ENCODE data around the gene ARIH1.
"Not testable (repeated sequence)": the region's sequence is repeated elsewhere in the genome, so short reads cannot be mapped to it uniquely, and the experiment has no call there.

ARIH1 gene

GRCh38 chr15:72540606-72541237, 66.6 kb downstream of the ARIH1 start:
- DNase-seq, result no peak

- DNase-seq, result no peak
Measured at GRCh38 chr15:72541674-72542073, 67.5 kb downstream of the ARIH1 start.

GRCh38 chr15:72545156-72545555, 71.0 kb downstream of the ARIH1 start:
- no peak for DNase-seq

DNA sequence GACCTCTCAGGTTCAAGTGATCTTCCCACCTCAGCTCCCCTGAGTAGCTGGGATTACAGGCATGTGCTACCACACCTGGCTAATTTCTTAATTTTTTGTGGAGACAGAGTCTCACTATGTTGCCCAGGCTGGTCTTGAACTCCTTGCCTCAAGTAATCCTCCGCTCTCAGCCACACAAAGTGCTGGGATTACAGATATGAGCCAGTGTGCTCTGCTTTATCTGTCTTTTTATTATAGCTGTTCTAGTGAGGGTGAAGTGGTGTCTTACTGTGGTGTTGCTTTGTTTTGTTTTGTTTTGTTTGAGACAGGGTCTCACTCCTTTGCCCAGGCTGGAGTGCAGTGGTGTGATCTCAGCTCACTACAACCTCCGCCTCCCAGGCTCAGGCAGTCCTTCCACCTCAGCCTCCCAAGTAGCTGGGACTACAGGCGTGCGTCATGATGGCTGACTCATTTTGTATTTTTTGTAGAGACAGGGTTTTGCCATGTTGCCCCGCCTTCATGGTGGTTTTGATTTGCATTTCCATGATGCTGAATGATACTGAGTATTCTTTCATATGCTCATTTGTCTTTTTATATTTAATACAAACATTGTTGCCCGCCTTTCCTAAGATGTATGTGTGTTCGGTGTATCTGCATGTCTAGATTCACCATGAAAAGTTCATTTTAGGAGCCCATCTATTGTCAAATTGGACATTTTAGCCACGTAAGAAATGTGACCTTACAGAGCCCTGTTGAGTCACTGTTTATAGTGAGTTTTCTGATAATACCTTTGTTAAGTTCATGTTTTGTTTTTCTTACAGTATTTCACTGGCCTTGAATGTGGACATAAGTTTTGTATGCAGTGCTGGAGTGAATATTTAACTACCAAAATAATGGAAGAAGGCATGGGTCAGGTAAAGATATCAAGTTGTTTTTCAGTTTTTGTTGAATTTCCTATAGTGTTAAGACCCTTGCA, 80.6 kb downstream of the ARIH1 start:
- DNase-seq, result no peak

DNA sequence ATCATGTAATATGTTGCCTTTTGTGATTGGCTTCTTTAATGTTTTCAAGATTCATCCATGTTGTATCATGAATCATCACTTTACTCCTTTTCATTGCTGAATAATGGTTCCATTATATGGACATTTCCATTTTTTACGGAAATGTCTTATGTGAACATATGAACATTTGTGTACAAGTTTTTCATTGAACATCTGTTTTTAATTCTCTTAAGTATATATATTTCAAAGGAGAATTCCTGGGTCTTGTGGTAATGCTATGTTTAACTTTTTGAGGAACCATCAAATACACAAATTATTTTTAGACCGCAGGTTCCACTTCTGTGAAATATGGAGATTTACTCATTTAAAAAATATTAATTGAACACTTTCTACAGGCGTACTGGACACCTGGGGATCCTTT, 85.7 kb downstream of the ARIH1 start:
- DNase-seq, result no peak

DNA sequence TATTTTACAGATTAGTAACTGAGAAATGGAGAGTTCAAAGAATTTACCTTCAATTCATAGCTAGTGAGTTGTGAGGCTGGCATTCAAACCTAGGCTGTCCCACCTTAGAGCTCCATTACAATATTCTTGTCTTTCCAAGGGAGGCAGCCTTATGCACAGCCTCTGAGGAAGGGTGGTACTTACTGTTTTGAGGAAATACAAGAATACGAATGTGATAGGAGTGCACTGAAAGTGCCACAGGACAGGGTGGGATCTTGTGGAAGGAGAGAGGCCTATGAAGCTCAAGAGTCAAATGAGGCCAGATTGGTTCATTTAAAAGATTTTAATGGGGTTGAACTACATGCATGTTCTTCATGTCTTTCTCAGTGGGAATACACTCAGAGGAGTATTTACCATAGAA, 86.3 kb downstream of the ARIH1 start:
- DNase-seq, result no peak

DNA sequence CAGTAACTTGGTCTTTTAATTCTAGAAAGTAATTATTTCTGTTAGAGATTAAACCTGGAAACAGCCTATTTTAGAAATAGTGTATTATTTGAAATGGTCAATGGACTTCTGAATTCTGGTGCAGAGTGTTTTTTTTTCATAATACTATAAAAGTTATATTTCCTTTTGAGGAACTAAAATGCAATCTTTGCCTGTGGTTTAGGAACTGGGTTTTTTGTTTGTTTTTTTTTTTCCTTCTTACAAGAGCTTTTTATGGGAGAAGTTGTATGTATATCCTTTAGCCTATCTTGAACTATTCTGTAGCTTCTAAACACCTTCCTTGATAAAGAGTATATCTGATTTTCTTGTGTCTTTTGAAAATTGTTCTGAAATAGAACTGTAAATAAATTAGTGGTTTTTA, 88.3 kb downstream of the ARIH1 start:
- no peak for DNase-seq

DNA sequence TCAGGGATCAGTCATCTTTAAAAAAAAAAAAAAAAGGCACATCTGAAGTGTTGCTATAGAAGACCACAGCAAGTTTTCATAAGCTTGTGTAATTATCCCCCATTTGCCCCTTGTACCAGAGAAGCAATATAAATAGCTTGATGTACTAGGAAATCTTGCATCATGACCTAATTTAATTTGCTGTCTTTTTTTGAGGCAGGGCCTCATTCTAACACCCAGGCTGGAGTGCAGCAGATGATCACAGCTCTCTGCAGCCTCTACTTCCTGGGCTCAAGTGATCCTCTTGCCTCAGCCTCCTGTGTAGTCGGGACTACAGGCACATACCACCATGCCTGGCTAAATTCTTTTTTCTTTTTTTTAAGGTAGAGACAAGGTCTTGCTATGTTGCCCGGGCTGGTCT, 88.7 kb downstream of the ARIH1 start:
- no peak for DNase-seq

DNA sequence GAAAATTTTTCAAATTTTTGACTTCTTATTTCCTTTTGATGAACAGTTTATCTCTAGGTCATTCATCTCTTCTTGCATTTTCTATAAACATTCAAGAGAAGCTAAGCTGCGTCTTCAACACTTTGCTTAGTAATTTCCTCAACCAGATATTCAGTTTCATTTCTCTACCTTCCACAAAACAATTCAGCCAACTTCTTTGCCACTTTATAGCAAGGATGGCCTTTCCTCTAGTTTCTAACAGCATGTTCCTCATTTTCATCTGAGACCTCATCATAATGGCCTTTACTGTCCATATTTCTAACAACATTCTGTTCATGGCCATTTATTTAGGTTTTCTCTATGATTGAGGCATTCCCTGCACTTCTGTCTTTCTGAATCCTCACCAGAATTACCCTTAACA, 90.0 kb downstream of the ARIH1 start:
- no peak for DNase-seq

- DNase-seq, result no peak
Measured at GRCh38 chr15:72566973-72567372, 92.8 kb downstream of the ARIH1 start.

GRCh38 chr15:72570059-72570458, 95.9 kb downstream of the ARIH1 start:
- no peak for DNase-seq

DNA sequence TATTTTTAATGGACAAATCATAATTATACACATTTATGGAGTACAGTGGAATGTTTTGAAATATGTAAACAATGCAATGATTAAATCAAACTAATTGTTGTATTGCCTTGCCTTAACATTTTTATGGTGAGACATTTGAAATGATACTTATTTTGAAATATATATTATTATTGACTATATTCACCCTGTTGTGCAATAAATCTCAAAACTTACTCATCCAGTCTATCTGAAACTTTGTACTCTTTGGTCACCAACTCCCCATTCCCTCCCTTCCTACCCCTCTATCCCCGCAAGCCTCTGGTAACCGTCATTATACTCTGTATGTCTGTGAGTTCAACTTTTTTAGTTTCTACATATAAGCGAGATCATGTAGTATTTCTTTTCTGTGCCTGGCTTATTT, 105.7 kb downstream of the ARIH1 start:
- no peak for DNase-seq

DNA sequence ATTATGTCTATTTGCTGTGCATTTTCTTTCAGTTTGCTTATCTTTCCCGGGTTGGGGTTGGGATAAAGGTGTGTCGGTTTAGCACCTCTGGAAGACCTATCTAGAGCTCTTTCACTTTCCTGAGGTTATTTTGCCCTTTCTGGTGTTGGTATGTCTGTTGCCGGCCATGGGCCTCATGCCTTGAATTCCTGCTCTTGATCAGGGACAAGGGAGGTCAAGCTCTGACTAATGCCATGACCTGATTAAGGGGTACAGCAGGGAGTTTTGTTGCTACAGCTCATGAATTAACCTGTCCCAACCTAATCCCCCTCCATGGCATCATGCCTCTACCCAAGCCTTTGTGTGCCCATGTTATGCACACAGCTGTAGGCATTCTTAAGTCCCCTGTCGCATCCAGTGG, 109.9 kb downstream of the ARIH1 start:
- DNase-seq, result no peak

DNA sequence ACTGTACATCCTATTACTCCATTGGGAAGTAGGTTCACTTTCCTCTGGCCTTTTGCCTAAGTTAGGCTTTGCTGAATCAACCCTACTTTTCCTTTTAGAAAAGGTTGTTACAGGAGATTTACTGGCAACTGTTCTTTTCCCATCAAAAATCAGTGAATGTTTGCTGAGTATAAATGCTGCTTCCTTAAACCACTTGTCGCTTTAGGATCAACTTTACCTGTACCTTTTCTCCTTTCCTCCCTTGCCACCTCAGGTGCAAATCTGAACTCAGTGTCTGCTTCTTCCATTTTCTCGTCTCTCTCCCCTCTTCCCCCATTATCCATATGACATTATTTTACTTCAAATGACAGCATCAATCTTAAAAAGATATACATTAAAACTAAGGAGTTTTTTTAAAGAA, 110.9 kb downstream of the ARIH1 start:
- no peak for DNase-seq

DNA sequence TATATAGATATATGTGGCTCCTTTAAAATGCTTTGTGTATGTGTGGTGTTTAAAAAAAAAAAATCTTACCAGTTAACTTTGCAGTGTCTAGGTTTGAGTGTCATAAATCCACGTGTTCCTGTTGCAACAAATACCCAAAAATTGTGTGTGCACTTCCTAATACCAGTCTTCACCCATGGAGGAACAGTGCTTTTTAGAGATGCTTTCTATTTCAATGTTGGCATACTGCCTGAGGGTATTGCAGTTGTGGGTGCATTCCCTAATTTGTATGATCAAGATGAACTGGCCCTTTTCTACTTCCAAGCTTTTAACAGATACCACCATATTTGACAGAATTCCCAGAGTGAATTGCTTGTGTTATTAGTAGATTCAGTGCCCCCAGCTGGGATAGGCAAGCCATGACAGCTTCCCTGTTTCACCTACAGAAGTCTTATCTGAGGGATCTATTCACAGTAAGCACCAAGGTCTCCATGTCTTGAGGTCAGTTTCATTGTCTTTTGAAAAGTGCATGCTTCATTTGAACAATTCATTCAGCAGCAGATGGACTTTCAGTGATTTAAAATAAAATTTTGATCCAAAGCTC, 111.4 kb downstream of the ARIH1 start:
- no peak for DNase-seq

DNA sequence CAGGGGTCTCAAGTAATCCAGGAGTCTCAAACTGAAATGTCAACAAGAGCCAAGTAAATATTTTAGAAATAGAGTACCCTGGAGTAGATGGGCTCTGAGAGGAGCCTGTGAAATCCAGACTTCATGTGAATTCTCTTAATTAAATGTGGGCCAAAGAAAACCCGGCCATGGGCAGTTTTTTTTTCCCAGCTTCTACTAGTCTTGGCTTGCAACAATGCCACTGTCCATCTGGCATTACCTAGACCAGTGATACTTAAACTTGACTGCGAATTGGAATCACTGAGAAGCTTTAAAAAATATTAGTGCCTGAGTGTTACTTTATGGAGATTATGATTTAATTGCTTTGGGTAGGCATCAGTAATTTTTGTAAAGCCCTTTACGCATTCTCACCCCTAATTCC, 114.0 kb downstream of the ARIH1 start:
- no peak for DNase-seq

DNA sequence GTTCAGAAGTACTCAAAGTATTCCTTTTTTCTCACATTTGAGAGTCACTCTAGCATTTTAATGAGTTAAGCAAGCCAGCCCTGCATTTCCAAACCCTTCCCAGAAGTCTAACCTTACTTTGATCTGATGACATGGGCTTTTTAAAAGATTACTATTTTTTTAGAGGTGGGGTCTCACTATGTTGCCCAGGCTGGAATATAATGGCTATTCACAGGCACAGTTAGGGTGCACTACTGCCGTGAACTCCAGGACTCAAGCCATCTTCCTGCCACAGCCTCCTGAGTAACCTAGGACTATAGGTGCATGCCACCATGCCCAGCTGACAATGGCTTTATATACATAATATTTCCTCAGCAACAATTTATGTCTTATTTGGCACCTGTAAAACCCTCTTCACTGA, 116.3 kb downstream of the ARIH1 start:
- no peak for DNase-seq

DNA sequence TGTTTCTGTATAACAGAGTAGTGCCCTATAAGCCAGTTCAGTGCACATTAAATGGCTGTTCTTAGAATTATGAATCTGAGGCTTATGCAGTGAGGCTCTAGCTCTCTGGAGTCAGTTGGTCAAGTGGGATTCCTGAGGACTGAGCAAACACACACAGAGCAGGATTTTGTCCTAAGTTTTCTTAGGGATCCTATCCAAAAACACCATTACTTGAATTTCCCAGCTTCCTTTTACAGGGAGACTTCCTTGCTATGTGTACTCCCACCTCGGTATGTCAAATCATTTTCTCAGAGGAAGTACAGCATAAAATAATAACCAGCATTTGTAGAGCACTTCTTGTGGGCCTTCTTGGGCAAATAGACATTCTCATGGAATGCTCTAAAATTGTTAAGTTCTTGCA, 117.2 kb downstream of the ARIH1 start:
- no peak for DNase-seq

- DNase-seq, result no peak
Measured at GRCh38 chr15:72592097-72592496, 118.0 kb downstream of the ARIH1 start.

GRCh38 chr15:72592676-72593075, 118.5 kb downstream of the ARIH1 start:
- no peak for DNase-seq

DNA sequence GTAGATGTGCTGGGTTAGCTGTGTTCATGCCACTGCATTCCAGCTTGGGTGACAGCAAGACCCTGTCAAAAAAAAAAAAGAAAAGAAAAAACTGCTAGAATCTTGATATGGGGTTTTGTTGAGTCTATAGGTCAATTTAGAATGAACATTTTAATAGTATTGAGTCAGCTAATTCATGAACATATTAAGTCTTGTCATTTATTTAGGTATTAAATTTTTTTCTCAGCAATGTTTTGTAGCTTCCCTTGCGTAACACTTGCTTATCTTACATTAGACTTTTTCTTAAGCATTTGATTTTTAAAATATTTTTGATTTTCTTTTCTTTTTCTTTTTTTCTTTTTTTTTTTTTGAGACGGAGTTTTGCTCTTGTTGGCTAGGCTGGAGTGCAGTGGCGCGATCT, 119.7 kb downstream of the ARIH1 start:
- DNase-seq, result no peak

GRCh38 chr15:72599855-72600464, 125.8 kb downstream of the ARIH1 start:
- DNase-seq, result peak; percentile 44

DNA sequence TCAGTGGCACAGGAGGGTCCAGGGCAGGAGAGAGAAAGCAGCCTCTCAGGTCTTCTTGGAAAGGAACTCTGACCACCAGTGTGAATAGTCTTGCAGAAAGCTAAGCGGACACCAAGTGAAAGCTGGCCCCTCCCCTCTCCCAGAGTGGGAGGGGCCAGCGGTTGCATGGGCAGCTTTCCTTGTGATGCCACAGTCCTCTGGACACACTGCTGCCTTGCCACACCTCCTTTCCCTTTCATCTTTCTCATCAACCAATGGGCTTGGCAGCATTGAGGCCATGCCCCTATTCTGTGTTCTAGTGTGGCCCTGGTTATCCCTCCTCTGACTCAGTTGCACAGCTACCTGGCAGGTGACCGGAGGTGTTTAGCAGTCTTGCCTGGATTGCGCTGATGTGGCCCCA, 130.7 kb downstream of the ARIH1 start:
- no peak for DNase-seq

GRCh38 chr15:72608084-72608483, 134.0 kb downstream of the ARIH1 start:
- not testable (repeated sequence) for DNase-seq
